ENCODE data around the gene CEBPA. TPM values are rescaled to one million over a fixed set of nuclear protein-coding genes. Genes with fewer than 3 reads are reported as not detected.

The CEBPA gene
- total RNA-seq (2013; cell fraction: nucleolus; rRNA removed) = 0.22 TPM in 1 of 2 replicates, not detected in the other
- 0.17 and 0.22 TPM in 2 replicates for total RNA-seq (2014; rRNA removed)
- total RNA-seq (2014; rRNA removed; fragmentation: Illumina TruSeq; extraction: Trizol) = 0.09 TPM in 1 of 2 replicates, not detected in the other
- 0.32 and 0.36 TPM in 2 replicates for total RNA-seq (2021)
- not detected for polyA plus RNA-seq (2011; ENCODE audit: low read depth)
- polyA plus RNA-seq (2011; rRNA removed) = 0.05 and 0.13 TPM in 2 replicates
- polyA plus RNA-seq (2011; cell fraction: cytosol; rRNA removed) = 0.06 and 0.13 TPM in 2 replicates
- polyA plus RNA-seq (2011; cell fraction: nucleus; rRNA removed) = 0.09 and 0.12 TPM in 2 replicates
- 0.15 and 0.24 TPM in 2 replicates for polyA plus RNA-seq (2012)
- 0.04 TPM in 1 of 2 replicates, not detected in the other for polyA plus RNA-seq (2014; fragmentation: Illumina TruSeq; extraction: Trizol)
- not detected for polyA plus RNA-seq (2014; fragmentation: Nextera tagmentation; extraction: Ambion mirVana)
- polyA plus RNA-seq (2014; rRNA removed) = 0.05 and 0.18 TPM in 2 replicates
- not detected for polyA plus RNA-seq (2016; fragmentation: Nextera tagmentation; extraction: Ambion mirVana)
- polyA minus RNA-seq (2011; rRNA and poly(A)+ RNA removed) = 0.10 and 0.15 TPM in 2 replicates
- 0.40 TPM in 1 of 2 replicates, not detected in the other for polyA minus RNA-seq (2011; cell fraction: cytosol; rRNA and poly(A)+ RNA removed)
- polyA minus RNA-seq (2011; cell fraction: nucleus; rRNA and poly(A)+ RNA removed) = 0.24 and 0.57 TPM in 2 replicates
- Bru-seq, nascent RNA = percentile 16 among the genes with signal in this experiment
- percentile 18 among the genes with signal in this experiment for BruChase-seq, experiment 1, labeled RNA remaining after a 6-hour chase
- percentile 17 among the genes with signal in this experiment for BruChase-seq, experiment 2, labeled RNA remaining after a 2-hour chase
- long read RNA-seq, experiment 1 = 0 reads
- long read RNA-seq, experiment 2 = 0 reads

GRCh38 chr19:33302175-33302973 is at the start of gene CEBPA:
CEBPA (minus strand) TSS chr19:33302534; CDS start chr19:33302414, 120 bp downstream.
- Histone ChIP-seq H3K9me3 (replicated peaks; ENCODE audit: control insufficient read depth, insufficient read depth, low read length) (no peaks in the 10 kb centered on the region), H3K27me3 (replicated peaks in 1 of 2; ENCODE audit: control insufficient read depth in 2 of 2, insufficient read depth in 2 of 2, low read length in 1 of 2) (peaks cover 6 to 11% of the 10 kb centered on the region in 2 experiments; a peak in 3 of 4 replicates), H2AFZ (ENCODE audit: control insufficient read depth, low read depth, low read length) (peak within 1 kb of the TSS; percentile 53), H3K9ac (ENCODE audit: control insufficient read depth, insufficient read depth, low read length) (peak within 1 kb of the TSS; percentile 12; the same call in 1 of the 2 replicates), H3K4me2 (ENCODE audit: control insufficient read depth, insufficient read depth) (peak within 1 kb of the TSS; percentile 83), H3K4me1 (ENCODE audit: control insufficient read depth, insufficient read depth, low read length) (peaks cover 3% of the 10 kb centered on the region; the same call in 1 of the 2 replicates), H3K36me3 (ENCODE audit: control insufficient read depth in 2 of 2, insufficient read depth in 2 of 2, low read length in 1 of 2) (no peaks in the 10 kb centered on the region), H4K20me1 (ENCODE audit: control insufficient read depth, insufficient read depth) (no peaks in the 10 kb centered on the region), H3K27ac (ENCODE audit: control insufficient read depth, insufficient read depth) (no peak within 1 kb of the TSS), H3K4me3 (peak within 1 kb of the TSS; percentile 70), H3K79me2 (ENCODE audit: control insufficient read depth, insufficient read depth, low read length) (no peaks in the 10 kb centered on the region)
- FAIRE-seq (no peak), ATAC-seq (peak; percentile 98), DNase-seq (ENCODE audit: low read depth, low spot score) (no peak)
- ChIA-PET SMC1A (ENCODE audit: uncharacterized antibody, unreplicated experiment) (no interaction called here), RAD21 (ENCODE audit: unreplicated experiment) (no interaction called here), POLR2A (no interaction called here), CTCF (interaction anchor here (0.6 to 0.9 kb wide), 2 partner anchors 11 to 67 kb away, joined by 3 read pairs; no protein-coding TSS in a partner anchor)
- WGBS (ENCODE audit: insufficient coverage, insufficient replicate concordance, low lambda C conversion rate, missing lambda C conversion rate) = 2% methylated on average over 75 of the region's 111 CpGs
- in situ Hi-C loops (cut with MboI) = no loop called here
- intact Hi-C loops (cut with micrococcal nuclease; ENCODE audit: unreplicated experiment) = no loop called here
- no TSS peak for BruUV-seq (replicated peaks)
- 0 out of 4 replicates have a peak, but pooled peaks of 1 of the 2 experiments have one; percentile 2 for TF ChIP-seq SRF (IDR thresholded peaks at IDR 0.05; ENCODE audit: low read depth in 2 of 2, low read length in 2 of 2)
- TF ChIP-seq, protein P1, sequence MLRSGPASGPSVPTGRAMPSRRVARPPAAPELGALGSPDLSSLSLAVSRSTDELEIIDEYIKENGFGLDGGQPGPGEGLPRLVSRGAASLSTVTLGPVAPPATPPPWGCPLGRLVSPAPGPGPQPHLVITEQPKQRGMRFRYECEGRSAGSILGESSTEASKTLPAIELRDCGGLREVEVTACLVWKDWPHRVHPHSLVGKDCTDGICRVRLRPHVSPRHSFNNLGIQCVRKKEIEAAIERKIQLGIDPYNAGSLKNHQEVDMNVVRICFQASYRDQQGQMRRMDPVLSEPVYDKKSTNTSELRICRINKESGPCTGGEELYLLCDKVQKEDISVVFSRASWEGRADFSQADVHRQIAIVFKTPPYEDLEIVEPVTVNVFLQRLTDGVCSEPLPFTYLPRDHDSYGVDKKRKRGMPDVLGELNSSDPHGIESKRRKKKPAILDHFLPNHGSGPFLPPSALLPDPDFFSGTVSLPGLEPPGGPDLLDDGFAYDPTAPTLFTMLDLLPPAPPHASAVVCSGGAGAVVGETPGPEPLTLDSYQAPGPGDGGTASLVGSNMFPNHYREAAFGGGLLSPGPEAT (IDR thresholded peaks at IDR 0.05; ENCODE audit: low read depth) = no peak
- no peak for TF ChIP-seq CBX3 (IDR thresholded peaks at IDR 0.05; ENCODE audit: borderline replicate concordance, low read depth)
- no peak for TF ChIP-seq HSF1 (IDR thresholded peaks at IDR 0.05; ENCODE audit: low read depth, low read length)
- no peak for TF ChIP-seq ATF7 (IDR thresholded peaks at IDR 0.05; ENCODE audit: low read depth)
- TF ChIP-seq HDGF (IDR thresholded peaks at IDR 0.05) = no peak
- no peak for TF ChIP-seq SMAD1 (IDR thresholded peaks at IDR 0.05; ENCODE audit: low read depth, partially characterized antibody)
- no peak for TF ChIP-seq BCL11A (IDR thresholded peaks at IDR 0.05; ENCODE audit: low read depth, low read length)
- no peak for TF ChIP-seq RFX5 (IDR thresholded peaks at IDR 0.05; ENCODE audit: low read depth, low read length)
- TF ChIP-seq ZNF24 (IDR thresholded peaks at IDR 0.05) = no peak
- no peak for TF ChIP-seq ZNF622 (IDR thresholded peaks at IDR 0.05)
- TF ChIP-seq RUNX3 (IDR thresholded peaks at IDR 0.05; ENCODE audit: low read length) = peak; percentile 33; the same call in 1 of the 2 replicates
- TF ChIP-seq SMC3 (IDR thresholded peaks at IDR 0.05; ENCODE audit: borderline replicate concordance, low read length) = peak; percentile 11; the same call in 1 of the 2 replicates
- no peak for TF ChIP-seq ZBTB4 (CRISPR knock-in tag; IDR thresholded peaks at IDR 0.05)

Measured in GM12878 (cell line).